ENCODE measurements around the gene FRMD1.

FRMD1 gene

GRCh38 chr6:168116975-168117899 is 38.2 kb upstream of the FRMD1 start:
- Histone ChIP-seq H4K20me1 (ENCODE audit: insufficient read depth, low read length) (no peaks in the 10 kb centered on the region), H3K9ac (ENCODE audit: low read depth, low read length) (no peak overlapping the region), H3K4me3 (ENCODE audit: low read depth in 1 of 2, low read length in 2 of 2) (no peak overlapping the region), H3K79me2 (ENCODE audit: insufficient read depth, low read length) (no peaks in the 10 kb centered on the region), H3K4me2 (ENCODE audit: insufficient read depth, low read length) (no peak overlapping the region), H2AFZ (ENCODE audit: low read depth, low read length) (no peak overlapping the region), H3K36me3 (ENCODE audit: insufficient read depth, low read length) (no peaks in the 10 kb centered on the region), H3K27me3 (ENCODE audit: insufficient read depth, low read length, poor library complexity) (no peaks in the 10 kb centered on the region), H3K9me3 (ENCODE audit: insufficient read depth, low read length, severe bottlenecking) (peaks cover 13% of the 10 kb centered on the region), H3K27ac (ENCODE audit: low read length) (no peak overlapping the region), H3K4me1 (ENCODE audit: insufficient read depth, low read length) (no peaks in the 10 kb centered on the region)
- no peak for ATAC-seq (ENCODE audit: insufficient read depth, low read depth)
- no peak for DNase-seq
- TF ChIP-seq CTCF (IDR thresholded peaks at IDR 0.05; ENCODE audit: borderline replicate concordance, extremely low read depth, low read length, poor library complexity, severe bottlenecking), result no peak

- Histone ChIP-seq H3K4me3 (ENCODE audit: low read depth in 1 of 2, low read length in 2 of 2) (no peak overlapping the region), H3K27me3 (ENCODE audit: insufficient read depth, low read length, poor library complexity) (no peaks in the 10 kb centered on the region), H3K4me1 (ENCODE audit: insufficient read depth, low read length) (no peaks in the 10 kb centered on the region), H3K79me2 (ENCODE audit: insufficient read depth, low read length) (no peaks in the 10 kb centered on the region), H3K9ac (ENCODE audit: low read depth, low read length) (no peak overlapping the region), H3K36me3 (ENCODE audit: insufficient read depth, low read length) (no peaks in the 10 kb centered on the region), H3K27ac (ENCODE audit: low read length) (no peak overlapping the region), H3K9me3 (ENCODE audit: insufficient read depth, low read length, severe bottlenecking) (peaks cover 13% of the 10 kb centered on the region), H3K4me2 (ENCODE audit: insufficient read depth, low read length) (no peak overlapping the region), H2AFZ (ENCODE audit: low read depth, low read length) (no peak overlapping the region), H4K20me1 (ENCODE audit: insufficient read depth, low read length) (no peaks in the 10 kb centered on the region)
- TF ChIP-seq CTCF (IDR thresholded peaks at IDR 0.05; ENCODE audit: borderline replicate concordance, extremely low read depth, low read length, poor library complexity, severe bottlenecking), result no peak
- TF ChIP-seq EZH2 (IDR thresholded peaks at IDR 0.05; ENCODE audit: borderline replicate concordance, low read depth, low read length, severe bottlenecking), result no peak
- DNase-seq, result no peak
- ATAC-seq (ENCODE audit: insufficient read depth, low read depth), result no peak
Observed at GRCh38 chr6:168116438-168116974, 37.5 kb upstream of the FRMD1 start.

GRCh38 chr6:168115748-168116437 is 36.9 kb upstream of the FRMD1 start:
- Histone ChIP-seq H3K4me3 (ENCODE audit: low read depth in 1 of 2, low read length in 2 of 2) (no peak overlapping the region), H4K20me1 (ENCODE audit: insufficient read depth, low read length) (no peaks in the 10 kb centered on the region), H2AFZ (ENCODE audit: low read depth, low read length) (no peak overlapping the region), H3K27me3 (ENCODE audit: insufficient read depth, low read length, poor library complexity) (no peaks in the 10 kb centered on the region), H3K4me2 (ENCODE audit: insufficient read depth, low read length) (no peak overlapping the region), H3K4me1 (ENCODE audit: insufficient read depth, low read length) (no peaks in the 10 kb centered on the region), H3K27ac (ENCODE audit: low read length) (no peak overlapping the region), H3K9me3 (ENCODE audit: insufficient read depth, low read length, severe bottlenecking) (peaks cover 8% of the 10 kb centered on the region), H3K79me2 (ENCODE audit: insufficient read depth, low read length) (no peaks in the 10 kb centered on the region), H3K9ac (ENCODE audit: low read depth, low read length) (no peak overlapping the region), H3K36me3 (ENCODE audit: insufficient read depth, low read length) (no peaks in the 10 kb centered on the region)
- no peak for TF ChIP-seq CTCF (IDR thresholded peaks at IDR 0.05; ENCODE audit: borderline replicate concordance, extremely low read depth, low read length, poor library complexity, severe bottlenecking)
- TF ChIP-seq EZH2 (IDR thresholded peaks at IDR 0.05; ENCODE audit: borderline replicate concordance, low read depth, low read length, severe bottlenecking), result no peak
- DNase-seq, result no peak
- ATAC-seq (ENCODE audit: insufficient read depth, low read depth), result no peak
